ENCODE measurements around the gene SUPT4H1. TPM values are rescaled to one million over a fixed set of nuclear protein-coding genes. Genes with fewer than 3 reads are reported as not detected.

SUPT4H1 gene
- total and polyA plus RNA-seq, 9 of the 15 experiments (the other 6 are each of a cell fraction or from before 2014, with no cell fraction given) = 62.1 to 320 (median 117) TPM

DNA sequence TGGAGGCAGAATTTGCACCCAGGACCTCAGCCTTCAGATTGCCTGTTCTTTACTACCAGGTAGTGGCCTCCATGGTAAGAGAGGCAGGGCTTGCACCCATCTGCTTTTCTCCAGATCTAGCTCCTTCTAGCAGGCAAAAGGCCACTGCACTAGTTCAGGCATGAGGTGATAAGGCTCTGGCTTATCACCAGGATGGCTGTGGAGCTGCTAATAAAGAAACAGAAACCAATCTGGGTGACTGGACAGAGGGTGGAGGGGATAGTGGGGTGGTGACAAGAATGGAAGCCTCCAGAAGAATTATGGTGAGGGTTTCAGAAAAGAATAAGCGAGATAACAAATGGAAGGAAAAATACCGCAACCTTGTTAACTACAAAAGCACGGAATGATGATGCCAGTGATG, 15.5 kb upstream of the SUPT4H1 start (continued):
- TF ChIP-seq, protein P1, sequence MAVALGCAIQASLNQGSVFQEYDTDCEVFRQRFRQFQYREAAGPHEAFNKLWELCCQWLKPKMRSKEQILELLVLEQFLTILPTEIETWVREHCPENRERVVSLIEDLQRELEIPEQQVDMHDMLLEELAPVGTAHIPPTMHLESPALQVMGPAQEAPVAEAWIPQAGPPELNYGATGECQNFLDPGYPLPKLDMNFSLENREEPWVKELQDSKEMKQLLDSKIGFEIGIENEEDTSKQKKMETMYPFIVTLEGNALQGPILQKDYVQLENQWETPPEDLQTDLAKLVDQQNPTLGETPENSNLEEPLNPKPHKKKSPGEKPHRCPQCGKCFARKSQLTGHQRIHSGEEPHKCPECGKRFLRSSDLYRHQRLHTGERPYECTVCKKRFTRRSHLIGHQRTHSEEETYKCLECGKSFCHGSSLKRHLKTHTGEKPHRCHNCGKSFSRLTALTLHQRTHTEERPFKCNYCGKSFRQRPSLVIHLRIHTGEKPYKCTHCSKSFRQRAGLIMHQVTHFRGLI (CRISPR knock-in tag; IDR thresholded peaks at IDR 0.05) = 0 out of 2 replicates have a peak, but pooled peaks have one; percentile 25
- TF ChIP-seq, protein P2, sequence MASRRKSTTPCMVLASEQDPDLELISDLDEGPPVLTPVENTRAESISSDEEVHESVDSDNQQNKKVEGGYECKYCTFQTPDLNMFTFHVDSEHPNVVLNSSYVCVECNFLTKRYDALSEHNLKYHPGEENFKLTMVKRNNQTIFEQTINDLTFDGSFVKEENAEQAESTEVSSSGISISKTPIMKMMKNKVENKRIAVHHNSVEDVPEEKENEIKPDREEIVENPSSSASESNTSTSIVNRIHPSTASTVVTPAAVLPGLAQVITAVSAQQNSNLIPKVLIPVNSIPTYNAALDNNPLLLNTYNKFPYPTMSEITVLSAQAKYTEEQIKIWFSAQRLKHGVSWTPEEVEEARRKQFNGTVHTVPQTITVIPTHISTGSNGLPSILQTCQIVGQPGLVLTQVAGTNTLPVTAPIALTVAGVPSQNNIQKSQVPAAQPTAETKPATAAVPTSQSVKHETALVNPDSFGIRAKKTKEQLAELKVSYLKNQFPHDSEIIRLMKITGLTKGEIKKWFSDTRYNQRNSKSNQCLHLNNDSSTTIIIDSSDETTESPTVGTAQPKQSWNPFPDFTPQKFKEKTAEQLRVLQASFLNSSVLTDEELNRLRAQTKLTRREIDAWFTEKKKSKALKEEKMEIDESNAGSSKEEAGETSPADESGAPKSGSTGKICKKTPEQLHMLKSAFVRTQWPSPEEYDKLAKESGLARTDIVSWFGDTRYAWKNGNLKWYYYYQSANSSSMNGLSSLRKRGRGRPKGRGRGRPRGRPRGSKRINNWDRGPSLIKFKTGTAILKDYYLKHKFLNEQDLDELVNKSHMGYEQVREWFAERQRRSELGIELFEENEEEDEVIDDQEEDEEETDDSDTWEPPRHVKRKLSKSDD (conservative IDR thresholded peaks at IDR 0.05; ENCODE audit: low read length) = no peak
- TF ChIP-seq SETDB1 (IDR thresholded peaks at IDR 0.05; ENCODE audit: low read length) (no peak), ZNF354B (CRISPR knock-in tag; IDR thresholded peaks at IDR 0.05) (no peak), BACH1 (tag; IDR thresholded peaks at IDR 0.05) (no peak), ZBTB7A (IDR thresholded peaks at IDR 0.05; ENCODE audit: borderline replicate concordance, control insufficient read depth, low read depth, low read length) (no peak), TRIM28 (IDR thresholded peaks at IDR 0.05) (no peak), POLR2AphosphoS5 (IDR thresholded peaks at IDR 0.05; ENCODE audit: control insufficient read depth, insufficient read depth, low read depth, low read length) (peak; percentile 26; the same call in 1 of the 2 replicates), BHLHE40 (IDR thresholded peaks at IDR 0.05; ENCODE audit: low read length) (no peak), L3MBTL2 (IDR thresholded peaks at IDR 0.05) (peak; percentile 56), KLF16 (IDR thresholded peaks at IDR 0.05) (peak; percentile 88), ZNF644 (tag; IDR thresholded peaks at IDR 0.05; ENCODE audit: low read depth) (peak; percentile 48; the same call in 1 of the 2 replicates), NR2C2 (CRISPR knock-in tag; IDR thresholded peaks at IDR 0.05) (no peak), NR2C2 (tag; IDR thresholded peaks at IDR 0.05) (no peak; the same call in 1 of the 2 replicates), EP300 (IDR thresholded peaks at IDR 0.05; ENCODE audit: low read length) (peak; percentile 55; the same call in 1 of the 2 replicates)
- TF ChIP-seq, protein P3, sequence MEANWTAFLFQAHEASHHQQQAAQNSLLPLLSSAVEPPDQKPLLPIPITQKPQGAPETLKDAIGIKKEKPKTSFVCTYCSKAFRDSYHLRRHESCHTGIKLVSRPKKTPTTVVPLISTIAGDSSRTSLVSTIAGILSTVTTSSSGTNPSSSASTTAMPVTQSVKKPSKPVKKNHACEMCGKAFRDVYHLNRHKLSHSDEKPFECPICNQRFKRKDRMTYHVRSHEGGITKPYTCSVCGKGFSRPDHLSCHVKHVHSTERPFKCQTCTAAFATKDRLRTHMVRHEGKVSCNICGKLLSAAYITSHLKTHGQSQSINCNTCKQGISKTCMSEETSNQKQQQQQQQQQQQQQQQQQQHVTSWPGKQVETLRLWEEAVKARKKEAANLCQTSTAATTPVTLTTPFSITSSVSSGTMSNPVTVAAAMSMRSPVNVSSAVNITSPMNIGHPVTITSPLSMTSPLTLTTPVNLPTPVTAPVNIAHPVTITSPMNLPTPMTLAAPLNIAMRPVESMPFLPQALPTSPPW (CRISPR knock-in tag; IDR thresholded peaks at IDR 0.05) = 0 out of 2 replicates have a peak, but pooled peaks have one; percentile 55
- TF ChIP-seq, protein P4, sequence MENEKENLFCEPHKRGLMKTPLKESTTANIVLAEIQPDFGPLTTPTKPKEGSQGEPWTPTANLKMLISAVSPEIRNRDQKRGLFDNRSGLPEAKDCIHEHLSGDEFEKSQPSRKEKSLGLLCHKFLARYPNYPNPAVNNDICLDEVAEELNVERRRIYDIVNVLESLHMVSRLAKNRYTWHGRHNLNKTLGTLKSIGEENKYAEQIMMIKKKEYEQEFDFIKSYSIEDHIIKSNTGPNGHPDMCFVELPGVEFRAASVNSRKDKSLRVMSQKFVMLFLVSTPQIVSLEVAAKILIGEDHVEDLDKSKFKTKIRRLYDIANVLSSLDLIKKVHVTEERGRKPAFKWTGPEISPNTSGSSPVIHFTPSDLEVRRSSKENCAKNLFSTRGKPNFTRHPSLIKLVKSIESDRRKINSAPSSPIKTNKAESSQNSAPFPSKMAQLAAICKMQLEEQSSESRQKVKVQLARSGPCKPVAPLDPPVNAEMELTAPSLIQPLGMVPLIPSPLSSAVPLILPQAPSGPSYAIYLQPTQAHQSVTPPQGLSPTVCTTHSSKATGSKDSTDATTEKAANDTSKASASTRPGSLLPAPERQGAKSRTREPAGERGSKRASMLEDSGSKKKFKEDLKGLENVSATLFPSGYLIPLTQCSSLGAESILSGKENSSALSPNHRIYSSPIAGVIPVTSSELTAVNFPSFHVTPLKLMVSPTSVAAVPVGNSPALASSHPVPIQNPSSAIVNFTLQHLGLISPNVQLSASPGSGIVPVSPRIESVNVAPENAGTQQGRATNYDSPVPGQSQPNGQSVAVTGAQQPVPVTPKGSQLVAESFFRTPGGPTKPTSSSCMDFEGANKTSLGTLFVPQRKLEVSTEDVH (IDR thresholded peaks at IDR 0.05; ENCODE audit: low read depth, partially characterized antibody) = no peak
- TF ChIP-seq, protein P5, sequence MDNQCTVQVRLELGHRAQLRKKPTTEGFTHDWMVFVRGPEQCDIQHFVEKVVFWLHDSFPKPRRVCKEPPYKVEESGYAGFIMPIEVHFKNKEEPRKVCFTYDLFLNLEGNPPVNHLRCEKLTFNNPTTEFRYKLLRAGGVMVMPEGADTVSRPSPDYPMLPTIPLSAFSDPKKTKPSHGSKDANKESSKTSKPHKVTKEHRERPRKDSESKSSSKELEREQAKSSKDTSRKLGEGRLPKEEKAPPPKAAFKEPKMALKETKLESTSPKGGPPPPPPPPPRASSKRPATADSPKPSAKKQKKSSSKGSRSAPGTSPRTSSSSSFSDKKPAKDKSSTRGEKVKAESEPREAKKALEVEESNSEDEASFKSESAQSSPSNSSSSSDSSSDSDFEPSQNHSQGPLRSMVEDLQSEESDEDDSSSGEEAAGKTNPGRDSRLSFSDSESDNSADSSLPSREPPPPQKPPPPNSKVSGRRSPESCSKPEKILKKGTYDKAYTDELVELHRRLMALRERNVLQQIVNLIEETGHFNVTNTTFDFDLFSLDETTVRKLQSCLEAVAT (IDR thresholded peaks at IDR 0.05) = no peak
